ENCODE measurements around the gene MALRD1.

Gene MALRD1

DNA sequence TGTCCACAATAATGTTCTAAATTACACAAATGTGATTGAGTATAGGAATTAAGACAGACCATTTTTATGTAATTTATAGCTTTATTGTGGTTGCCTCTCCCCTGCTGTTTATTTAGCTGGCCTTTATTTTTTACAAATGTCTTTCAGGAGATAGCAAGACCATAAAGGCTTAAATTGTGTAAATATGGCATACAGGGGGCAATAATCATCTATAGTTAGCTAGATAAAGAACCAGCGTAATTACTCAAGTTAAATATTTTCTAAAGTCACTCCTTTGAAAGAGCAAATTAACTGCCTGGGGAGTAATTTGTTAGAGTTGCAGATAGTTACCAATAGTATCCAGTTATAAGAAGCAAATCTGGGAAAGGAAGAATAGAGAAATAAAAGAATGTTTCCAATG lies at the start of gene MALRD1:
Gene MALRD1, plus strand, starts transcription at position 313 of the 400 bp plus-strand sequence. CDS start 138 bp downstream, outside the sequence.
- TF ChIP-seq EZH2phosphoT487 (IDR thresholded peaks at IDR 0.05; ENCODE audit: low read depth), result no peak
- TF ChIP-seq, protein P1, sequence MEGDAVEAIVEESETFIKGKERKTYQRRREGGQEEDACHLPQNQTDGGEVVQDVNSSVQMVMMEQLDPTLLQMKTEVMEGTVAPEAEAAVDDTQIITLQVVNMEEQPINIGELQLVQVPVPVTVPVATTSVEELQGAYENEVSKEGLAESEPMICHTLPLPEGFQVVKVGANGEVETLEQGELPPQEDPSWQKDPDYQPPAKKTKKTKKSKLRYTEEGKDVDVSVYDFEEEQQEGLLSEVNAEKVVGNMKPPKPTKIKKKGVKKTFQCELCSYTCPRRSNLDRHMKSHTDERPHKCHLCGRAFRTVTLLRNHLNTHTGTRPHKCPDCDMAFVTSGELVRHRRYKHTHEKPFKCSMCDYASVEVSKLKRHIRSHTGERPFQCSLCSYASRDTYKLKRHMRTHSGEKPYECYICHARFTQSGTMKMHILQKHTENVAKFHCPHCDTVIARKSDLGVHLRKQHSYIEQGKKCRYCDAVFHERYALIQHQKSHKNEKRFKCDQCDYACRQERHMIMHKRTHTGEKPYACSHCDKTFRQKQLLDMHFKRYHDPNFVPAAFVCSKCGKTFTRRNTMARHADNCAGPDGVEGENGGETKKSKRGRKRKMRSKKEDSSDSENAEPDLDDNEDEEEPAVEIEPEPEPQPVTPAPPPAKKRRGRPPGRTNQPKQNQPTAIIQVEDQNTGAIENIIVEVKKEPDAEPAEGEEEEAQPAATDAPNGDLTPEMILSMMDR (IDR thresholded peaks at IDR 0.05; ENCODE audit: low read depth, low read length), result no peak
- H3K36me3 ChIP-seq (replicated peaks; ENCODE audit: low read depth, low read length), result no peaks in the 10 kb centered on the region
- no peaks in the 10 kb centered on the region for H3K4me1 ChIP-seq (ENCODE audit: low read length)
- no peaks in the 10 kb centered on the region for H3K9me3 ChIP-seq (ENCODE audit: insufficient read depth, low read length)
- no peaks in the 10 kb centered on the region for H3K27me3 ChIP-seq (ENCODE audit: low read depth, low read length)
- H3K9ac ChIP-seq (ENCODE audit: low read length), result no peak within 1 kb of the TSS
- no peak within 1 kb of the TSS for H3K27ac ChIP-seq (ENCODE audit: low read length)
- no peaks in the 10 kb centered on the region for H4K20me1 ChIP-seq (ENCODE audit: insufficient read depth, low read length)
- no peak within 1 kb of the TSS for H2AFZ ChIP-seq (ENCODE audit: low read depth, low read length)
- no peak within 1 kb of the TSS for H3K4me3 ChIP-seq (ENCODE audit: low read length)
- H3K4me2 ChIP-seq (ENCODE audit: low read length), result no peak within 1 kb of the TSS
- H3K79me2 ChIP-seq (ENCODE audit: low read length), result no peaks in the 10 kb centered on the region

DNA sequence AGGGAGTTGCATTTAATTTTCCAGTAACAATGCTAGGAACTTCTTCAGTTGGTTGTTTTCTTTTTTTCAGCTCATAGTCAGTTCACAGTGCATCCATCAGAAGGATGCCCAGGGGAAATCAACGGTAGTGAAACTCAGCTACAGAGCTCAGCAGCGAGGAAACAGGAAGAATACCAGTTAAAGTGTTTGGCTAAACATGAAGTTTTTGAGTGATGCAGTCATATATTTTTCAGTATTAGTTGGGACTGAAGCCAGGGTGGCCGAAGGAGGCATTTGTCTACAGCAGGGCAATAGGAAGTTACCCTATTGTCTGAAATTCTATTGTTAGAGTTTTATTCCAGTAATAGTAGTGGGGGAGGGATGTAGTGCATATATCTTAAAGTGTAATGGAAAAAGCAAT lies 45.3 kb upstream of the MALRD1 start:
- Histone ChIP-seq H3K27me3 (ENCODE audit: low read depth, low read length) (no peaks in the 10 kb centered on the region), H3K9me3 (ENCODE audit: insufficient read depth, low read length) (no peaks in the 10 kb centered on the region), H2AFZ (ENCODE audit: low read depth, low read length) (no peak overlapping the region), H3K4me3 (ENCODE audit: low read length) (no peak overlapping the region), H4K20me1 (ENCODE audit: insufficient read depth, low read length) (no peaks in the 10 kb centered on the region), H3K4me1 (ENCODE audit: low read length) (no peaks in the 10 kb centered on the region), H3K79me2 (ENCODE audit: low read length) (no peaks in the 10 kb centered on the region), H3K27ac (ENCODE audit: low read length) (no peak overlapping the region), H3K4me2 (ENCODE audit: low read length) (no peak overlapping the region), H3K9ac (ENCODE audit: low read length) (no peak overlapping the region), H3K36me3 (replicated peaks; ENCODE audit: low read depth, low read length) (no peaks in the 10 kb centered on the region)
- TF ChIP-seq EZH2phosphoT487 (IDR thresholded peaks at IDR 0.05; ENCODE audit: low read depth), result no peak
- TF ChIP-seq, protein P1 (IDR thresholded peaks at IDR 0.05; ENCODE audit: low read depth, low read length), result no peak

DNA sequence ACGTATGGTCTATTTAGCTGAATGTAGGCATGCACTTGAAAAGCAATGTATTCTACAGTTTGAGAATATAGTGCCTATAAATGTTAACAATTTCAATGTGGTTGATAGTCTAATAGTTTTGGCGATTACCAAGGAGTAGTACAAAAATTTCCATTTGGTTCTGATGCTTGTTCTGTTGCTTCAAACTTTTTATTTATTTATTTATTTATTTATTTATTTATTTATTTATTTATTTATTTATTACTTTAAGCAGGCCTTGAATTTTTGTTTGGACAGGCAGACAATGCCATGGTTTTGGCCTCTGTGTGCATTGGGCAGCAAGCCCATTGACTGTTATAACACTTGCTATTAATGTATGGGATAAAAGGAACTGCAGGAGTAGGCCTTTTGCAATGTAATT lies 36.5 kb upstream of the MALRD1 start:
- H3K79me2 ChIP-seq (ENCODE audit: low read length), result no peaks in the 10 kb centered on the region
- H3K4me1 ChIP-seq (ENCODE audit: low read length), result no peaks in the 10 kb centered on the region
- TF ChIP-seq, protein P1 (IDR thresholded peaks at IDR 0.05; ENCODE audit: low read depth, low read length), result no peak
- TF ChIP-seq EZH2phosphoT487 (IDR thresholded peaks at IDR 0.05; ENCODE audit: low read depth), result no peak
- H3K4me2 ChIP-seq (ENCODE audit: low read length), result no peak overlapping the region
- H3K9me3 ChIP-seq (ENCODE audit: insufficient read depth, low read length), result no peaks in the 10 kb centered on the region
- no peak overlapping the region for H3K9ac ChIP-seq (ENCODE audit: low read length)
- no peaks in the 10 kb centered on the region for H3K36me3 ChIP-seq (replicated peaks; ENCODE audit: low read depth, low read length)
- H3K27me3 ChIP-seq (ENCODE audit: low read depth, low read length), result no peaks in the 10 kb centered on the region
- no peak overlapping the region for H3K4me3 ChIP-seq (ENCODE audit: low read length)
- H3K27ac ChIP-seq (ENCODE audit: low read length), result no peak overlapping the region
- H2AFZ ChIP-seq (ENCODE audit: low read depth, low read length), result no peak overlapping the region
- H4K20me1 ChIP-seq (ENCODE audit: insufficient read depth, low read length), result no peaks in the 10 kb centered on the region

DNA sequence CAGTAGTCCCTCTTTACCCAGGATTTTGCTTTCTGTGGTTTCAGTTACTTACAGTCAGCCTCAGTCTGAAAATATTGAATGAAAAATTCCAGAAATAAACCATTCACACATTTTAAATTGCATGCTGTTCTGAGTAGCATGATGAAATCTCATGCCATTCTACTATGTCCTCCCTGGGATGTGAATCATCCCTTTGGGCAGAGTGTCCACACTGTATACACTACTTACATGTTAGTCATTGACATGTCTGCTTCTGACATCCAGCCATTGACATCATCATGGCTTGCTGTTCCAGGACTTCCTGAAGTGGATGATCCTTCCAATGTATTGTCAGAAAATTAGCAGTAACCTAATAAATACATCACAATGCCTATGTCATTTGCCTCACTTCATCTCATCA lies 34.6 kb upstream of the MALRD1 start:
- no peak overlapping the region for H3K27ac ChIP-seq (ENCODE audit: low read length)
- H3K9ac ChIP-seq (ENCODE audit: low read length), result no peak overlapping the region

More for the DNA sequence above, 34.6 kb upstream of the MALRD1 start:
- H3K9me3 ChIP-seq (ENCODE audit: insufficient read depth, low read length), result no peaks in the 10 kb centered on the region
- no peak overlapping the region for H2AFZ ChIP-seq (ENCODE audit: low read depth, low read length)
- H3K4me1 ChIP-seq (ENCODE audit: low read length), result no peaks in the 10 kb centered on the region
- H3K27me3 ChIP-seq (ENCODE audit: low read depth, low read length), result no peaks in the 10 kb centered on the region
- H3K4me2 ChIP-seq (ENCODE audit: low read length), result no peak overlapping the region
- H3K79me2 ChIP-seq (ENCODE audit: low read length), result no peaks in the 10 kb centered on the region
- no peaks in the 10 kb centered on the region for H4K20me1 ChIP-seq (ENCODE audit: insufficient read depth, low read length)
- TF ChIP-seq EZH2phosphoT487 (IDR thresholded peaks at IDR 0.05; ENCODE audit: low read depth), result no peak
- TF ChIP-seq, protein P1 (IDR thresholded peaks at IDR 0.05; ENCODE audit: low read depth, low read length), result no peak
- H3K4me3 ChIP-seq (ENCODE audit: low read length), result no peak overlapping the region
- no peaks in the 10 kb centered on the region for H3K36me3 ChIP-seq (replicated peaks; ENCODE audit: low read depth, low read length)

All from OCI-LY3 (cell line).